CD14-positive monocyte (primary cell): ENCODE measurements around the gene TRAPPC10. TPM values are rescaled to one million over a fixed set of nuclear protein-coding genes. Genes with fewer than 3 reads are reported as not detected.

Experiments used
- DNase-seq, 3 donors: peaks; one replicate each; pipeline ENCODE4 v3.0.0-alpha.2; 2011 to 2022
- H2AFZ ChIP-seq: 2 replicates; pipeline ENCODE4 v1.6.0; 2012; ENCODE audit warnings: mild to moderate bottlenecking, low read depth, low read length, inconsistent platforms; ENCODE audit not compliant: insufficient read depth, poor library complexity, severe bottlenecking
- H3K27ac ChIP-seq, 2 donors: 1 replicate in 1 of 2; 2 replicates in 1 of 2; pipeline ENCODE4 v1.5.1; 2012 to 2013; ENCODE audit warnings: low read length in 2 of 2, control low read depth in 1 of 2, inconsistent platforms in 1 of 2, low read depth in 1 of 2, mild to moderate bottlenecking in 1 of 2
- H3K27me3 ChIP-seq, 2 donors: one replicate each; pipeline versions ENCODE4 v1.6.0 to v1.6.1; 2011 to 2013; ENCODE audit warnings: low read length in 2 of 2; ENCODE audit not compliant: control insufficient read depth in 2 of 2, insufficient read depth in 2 of 2
- H3K36me3 ChIP-seq, 2 donors: replicated peaks in 1 of 2; 1 replicate in 1 of 2; 2 replicates in 1 of 2; pipeline versions ENCODE4 v1.5.1 to v1.6.1; 2012 to 2013; ENCODE audit warnings: low read length in 2 of 2, control low read depth in 1 of 2, inconsistent platforms in 1 of 2, mild to moderate bottlenecking in 1 of 2; ENCODE audit not compliant: insufficient read depth in 2 of 2, control insufficient read depth in 1 of 2
- H3K4me1 ChIP-seq, 2 donors: 1 replicate in 1 of 2; 2 replicates in 1 of 2; pipeline versions ENCODE4 v1.5.1 to v1.6.1; 2012 to 2013; ENCODE audit warnings: low read length in 2 of 2, control low read depth in 1 of 2, inconsistent platforms in 1 of 2, mild to moderate bottlenecking in 1 of 2, moderate library complexity in 1 of 2; ENCODE audit not compliant: insufficient read depth in 2 of 2, control insufficient read depth in 1 of 2
- H3K4me2 ChIP-seq: replicated peaks from 2 replicates; pipeline ENCODE3; 2012; ENCODE audit warnings: low read length, moderate library complexity, mild to moderate bottlenecking; ENCODE audit not compliant: poor library complexity, severe bottlenecking; ENCODE audit errors: extremely low read depth
- H3K4me3 ChIP-seq, 3 experiments: fragments of 200-600 bp in 1 of 3; sonication (generic) in 1 of 3; replicated peaks in 1 of 3; 1 replicate in 2 of 3; 2 replicates in 1 of 3; pipeline ENCODE4 v1.5.1; 2011 to 2013; ENCODE audit warnings: low read length in 3 of 3, mild to moderate bottlenecking in 3 of 3, control low read depth in 2 of 3, low read depth in 2 of 3, inconsistent platforms in 1 of 3, moderate library complexity in 1 of 3
- H3K79me2 ChIP-seq: 2 replicates; pipeline ENCODE4 v1.6.0; 2012; ENCODE audit warnings: mild to moderate bottlenecking, control low read depth, inconsistent platforms, low read length, moderate library complexity; ENCODE audit not compliant: insufficient read depth
- H3K9ac ChIP-seq: 2 replicates; pipeline ENCODE4 v1.6.0; 2017; ENCODE audit warnings: low read length, mild to moderate bottlenecking; ENCODE audit not compliant: insufficient read depth, poor library complexity, severe bottlenecking
- H3K9me3 ChIP-seq, 2 donors: replicated peaks in 1 of 2; 1 replicate in 1 of 2; 2 replicates in 1 of 2; pipeline versions ENCODE4 v1.5.1 to v1.6.1; 2012 to 2013; ENCODE audit warnings: low read length in 2 of 2, control low read depth in 1 of 2; ENCODE audit not compliant: control insufficient read depth in 1 of 2, insufficient read depth in 1 of 2
- H4K20me1 ChIP-seq: 2 replicates; pipeline ENCODE4 v1.6.0; 2012; ENCODE audit warnings: mild to moderate bottlenecking, low read length, control low read depth, moderate library complexity; ENCODE audit not compliant: insufficient read depth
- H3K27ac Mint-ChIP-seq, 7 donors: one replicate each; pipeline ENCODE4 v1.8.0; 2020; ENCODE audit warnings: mild to moderate bottlenecking in 7 of 7, mixed read lengths in 7 of 7, moderate library complexity in 6 of 7, inconsistent platforms in 2 of 7
- H3K27me3 Mint-ChIP-seq, 3 donors: one replicate each; pipeline ENCODE4 v1.8.0; 2021 to 2022; ENCODE audit warnings: low read depth in 3 of 3, mild to moderate bottlenecking in 3 of 3, mixed read lengths in 3 of 3, moderate library complexity in 3 of 3, inconsistent platforms in 1 of 3
- H3K36me3 Mint-ChIP-seq, 2 donors: one replicate each; pipeline ENCODE4 v1.8.0; 2020; ENCODE audit warnings: mixed read lengths in 2 of 2, inconsistent platforms in 1 of 2, mild to moderate bottlenecking in 1 of 2
- H3K4me1 Mint-ChIP-seq: one replicate; pipeline ENCODE4 v1.8.0; 2020; ENCODE audit warnings: mild to moderate bottlenecking, mixed read lengths
- H3K4me3 Mint-ChIP-seq, 2 donors: one replicate each; pipeline ENCODE4 v1.8.0; 2020; ENCODE audit warnings: mild to moderate bottlenecking in 2 of 2, mixed read lengths in 2 of 2, moderate library complexity in 1 of 2
- H3K9me3 Mint-ChIP-seq, 7 donors: one replicate each; pipeline ENCODE4 v1.8.0; 2020 to 2022; ENCODE audit warnings: mixed read lengths in 7 of 7, mild to moderate bottlenecking in 6 of 7, moderate library complexity in 6 of 7, inconsistent platforms in 2 of 7
- CTCF ChIP-seq: fragments of 200-600 bp; IDR thresholded peaks from one replicate; pipeline ENCODE4 v1.8.0; 2022; ENCODE audit warnings: antibody characterized with exemption, mild to moderate bottlenecking
- WGBS: methylation state at CpG from one replicate; pipeline ENCODE4 v1.1.5; 2013; ENCODE audit warnings: missing lambda C conversion rate; ENCODE audit not compliant: insufficient coverage; 5-methylcytosine and 5-hydroxymethylcytosine counted together
- intact Hi-C, 2 donors: fragments of 100-400 bp; cut with micrococcal nuclease; formaldehyde crosslinking; loops; one replicate each; pipeline versions ENCODE4 v1.15.0 to v1.15.1; 2023
- polyA plus RNA-seq, 3 donors: library from polyadenylated mRNA; depleted of rRNA in 1 of 3; unstranded in 2 of 3; stranded (reverse) in 1 of 3; fragments of 300-500 nt in 2 of 3; fragments of >200 nt in 1 of 3; fragmentation: Illumina TruSeq in 2 of 3; gene quantifications; 1 replicate in 2 of 3; 2 replicates in 1 of 3; pipeline ENCODE4 v1.2.3, GENCODE V29; 2012 to 2021

Gene TRAPPC10
- polyA plus RNA-seq, 3 donors, result 5.9 to 40.6 (median 8.6) TPM

GRCh38 chr21:43971992-43972255 lies 40.2 kb upstream of the TRAPPC10 start:
- Mint-ChIP-seq H3K27me3 (no peaks in the 10 kb centered on the region), H3K27ac (no peak overlapping the region), H3K4me1 (peaks cover 7% of the 10 kb centered on the region), H3K4me3 (no peak overlapping the region), H3K36me3 (peaks cover 64 to 66% of the 10 kb centered on the region in 2 donors), H3K9me3 (no peaks in the 10 kb centered on the region)
- H3K9ac ChIP-seq, result no peak overlapping the region
- 94% methylated on average over 6 of the region's 11 CpGs for WGBS
- H3K9me3 ChIP-seq, result no peaks in the 10 kb centered on the region
- no peaks in the 10 kb centered on the region for H3K79me2 ChIP-seq
- intact Hi-C loops, result no loop called here
- peaks cover 84% of the 10 kb centered on the region for H4K20me1 ChIP-seq
- H2AFZ ChIP-seq, result no peak overlapping the region
- H3K27me3 ChIP-seq, result no peaks in the 10 kb centered on the region
- TF ChIP-seq CTCF, result no peak
- H3K36me3 ChIP-seq, result peaks cover 65 to 74% of the 10 kb centered on the region in 2 donors
- H3K4me1 ChIP-seq, result no peaks in the 10 kb centered on the region
- DNase-seq, result no peak
- H3K4me2 ChIP-seq, result no peak overlapping the region
- H3K4me3 ChIP-seq, result no peak overlapping the region
- H3K27ac ChIP-seq, result no peak overlapping the region

GRCh38 chr21:43972850-43973633 lies 39.1 kb upstream of the TRAPPC10 start:
- Mint-ChIP-seq H3K27me3 (no peaks in the 10 kb centered on the region), H3K4me3 (no peak overlapping the region), H3K9me3 (no peaks in the 10 kb centered on the region), H3K27ac (peak overlapping the region in 3 of 7 donors; percentile 26 to 70 (median 32)), H3K36me3 (peaks cover 66 to 69% of the 10 kb centered on the region in 2 donors), H3K4me1 (peaks cover 7% of the 10 kb centered on the region)
- Histone ChIP-seq H3K9me3 (no peaks in the 10 kb centered on the region), H3K9ac (no peak overlapping the region), H3K27ac (no peak overlapping the region), H4K20me1 (peaks cover 80% of the 10 kb centered on the region), H3K79me2 (no peaks in the 10 kb centered on the region), H3K4me3 (no peak overlapping the region), H3K4me2 (no peak overlapping the region), H3K4me1 (no peaks in the 10 kb centered on the region), H3K27me3 (no peaks in the 10 kb centered on the region), H3K36me3 (peaks cover 62 to 74% of the 10 kb centered on the region in 2 donors), H2AFZ (no peak overlapping the region)
- intact Hi-C loops, result no loop called here
- DNase-seq, result no peak
- no peak for TF ChIP-seq CTCF
- WGBS, result 96% methylated on average over 21 of the region's 29 CpGs
